Tibial artery (tissue), 4 donors: ENCODE measurements around the gene CLSTN1.

Experiments used
- DNase-seq, 2 donors: peaks; one replicate each; pipeline ENCODE4 v3.0.0-alpha.2; 2019
- H3K27ac ChIP-seq, 2 donors: fragments of 200-600 bp; sonication (generic) in 1 of 2; 1 replicate in 1 of 2; 2 replicates in 1 of 2; pipeline ENCODE4 v1.5.1; 2018 to 2019; ENCODE audit warnings: mild to moderate bottlenecking in 1 of 2
- H3K27me3 ChIP-seq, 2 donors: fragments of 200-600 bp; sonication (generic) in 1 of 2; one replicate each; pipeline versions ENCODE4 v1.5.1 to v1.6.0; 2016 to 2019
- H3K36me3 ChIP-seq, 3 donors: fragments of 200-600 bp; sonication (generic) in 2 of 3; one replicate each; pipeline ENCODE4 v1.5.1; 2016 to 2019; ENCODE audit warnings: mild to moderate bottlenecking in 2 of 3
- H3K4me1 ChIP-seq, 4 donors: fragments of 200-600 bp; sonication (generic) in 2 of 4; 1 replicate in 3 of 4; 2 replicates in 1 of 4; pipeline ENCODE4 v1.5.1; 2016 to 2019
- H3K4me3 ChIP-seq, 2 donors: fragments of 200-600 bp; sonication (generic) in 1 of 2; 1 replicate in 1 of 2; 2 replicates in 1 of 2; pipeline ENCODE4 v1.5.1; 2018 to 2019; ENCODE audit warnings: mild to moderate bottlenecking in 2 of 2
- H3K9me3 ChIP-seq, 3 donors: fragments of 200-600 bp; sonication (generic) in 1 of 3; one replicate each; pipeline ENCODE4 v1.5.1; 2016 to 2019
- CTCF ChIP-seq, 2 experiments: fragments of 200-600 bp in 1 of 2; fragments of 450-650 bp in 1 of 2; IDR thresholded peaks; one replicate each; pipeline ENCODE4 v1.5.1; 2017 to 2019; ENCODE audit warnings: antibody characterized with exemption in 2 of 2, mild to moderate bottlenecking in 1 of 2, moderate library complexity in 1 of 2
- intact Hi-C: fragments of 100-400 bp; cut with DNase I; formaldehyde crosslinking; loops from one replicate; pipeline ENCODE4 v1.15.0; 2023; ENCODE audit warnings: low total_unique reads

Gene CLSTN1

GRCh38 chr1:9850442-9851162 is 26.8 kb upstream of the CLSTN1 start:
- Histone ChIP-seq H3K4me3 (no peak overlapping the region), H3K4me1 (peaks cover 0 to 10% (median 0%) of the 10 kb centered on the region in 4 donors), H3K36me3 (peaks cover 0 to 20% (median 7%) of the 10 kb centered on the region in 3 donors), H3K27me3 (no peaks in the 10 kb centered on the region), H3K27ac (no peak overlapping the region), H3K9me3 (no peaks in the 10 kb centered on the region)
- DNase-seq: no peak
- no peak for TF ChIP-seq CTCF (IDR thresholded peaks at IDR 0.05)
- intact Hi-C loops: no loop called here

GRCh38 chr1:9849691-9850441 is 26.1 kb upstream of the CLSTN1 start:
- no peak overlapping the region for H3K27ac ChIP-seq
- H3K4me1 ChIP-seq: peaks cover 0 to 10% (median 0%) of the 10 kb centered on the region in 4 donors
- TF ChIP-seq CTCF (IDR thresholded peaks at IDR 0.05): no peak
- no peaks in the 10 kb centered on the region for H3K9me3 ChIP-seq
- intact Hi-C loops: no loop called here
- H3K36me3 ChIP-seq: peaks cover 0 to 20% (median 7%) of the 10 kb centered on the region in 3 donors
- H3K27me3 ChIP-seq: no peaks in the 10 kb centered on the region
- H3K4me3 ChIP-seq: no peak overlapping the region
- no peak for DNase-seq

GRCh38 chr1:9848022-9848421 is 24.3 kb upstream of the CLSTN1 start:
- H3K4me1 ChIP-seq: peaks cover 0 to 29% (median 13%) of the 10 kb centered on the region in 4 donors
- H3K36me3 ChIP-seq: peaks cover 0 to 20% (median 0%) of the 10 kb centered on the region in 3 donors
- intact Hi-C loops: no loop called here
- no peak for TF ChIP-seq CTCF (IDR thresholded peaks at IDR 0.05)
- no peak for DNase-seq
- no peaks in the 10 kb centered on the region for H3K27me3 ChIP-seq
- no peak overlapping the region for H3K27ac ChIP-seq
- H3K4me3 ChIP-seq: no peak overlapping the region
- H3K9me3 ChIP-seq: no peaks in the 10 kb centered on the region

- no peaks in the 10 kb centered on the region for H3K9me3 ChIP-seq
- H3K36me3 ChIP-seq: peaks cover 0 to 20% (median 0%) of the 10 kb centered on the region in 3 donors
- intact Hi-C loops: no loop called here
- TF ChIP-seq CTCF (IDR thresholded peaks at IDR 0.05): no peak
- H3K27ac ChIP-seq: no peak overlapping the region
- no peak for DNase-seq
- no peaks in the 10 kb centered on the region for H3K27me3 ChIP-seq
- peaks cover 0 to 30% (median 15%) of the 10 kb centered on the region in 4 donors for H3K4me1 ChIP-seq
- no peak overlapping the region for H3K4me3 ChIP-seq
Observed at GRCh38 chr1:9847269-9847668, 23.5 kb upstream of the CLSTN1 start.

GRCh38 chr1:9846611-9847171 is 22.9 kb upstream of the CLSTN1 start:
- no peak for TF ChIP-seq CTCF (IDR thresholded peaks at IDR 0.05)
- no peak for DNase-seq
- H3K27ac ChIP-seq: no peak overlapping the region

More at GRCh38 chr1:9846611-9847171, 22.9 kb upstream of the CLSTN1 start:
- H3K27me3 ChIP-seq: no peaks in the 10 kb centered on the region
- no peak overlapping the region for H3K4me3 ChIP-seq
- H3K9me3 ChIP-seq: no peaks in the 10 kb centered on the region
- H3K4me1 ChIP-seq: peaks cover 0 to 30% (median 15%) of the 10 kb centered on the region in 4 donors
- intact Hi-C loops: no loop called here
- H3K36me3 ChIP-seq: peaks cover 0 to 20% (median 0%) of the 10 kb centered on the region in 3 donors
